Muscle layer of duodenum (tissue), 2 donors: ENCODE measurements around the gene CXADR.

Source experiments
- H3K27ac ChIP-seq: one replicate; pipeline ENCODE4 v1.7.0; 2013; ENCODE audit warnings: mild to moderate bottlenecking, low read length
- H3K27me3 ChIP-seq: one replicate; pipeline ENCODE4 v1.7.0; 2013; ENCODE audit warnings: low read depth, mild to moderate bottlenecking, control low read depth, low read length
- H3K36me3 ChIP-seq, 2 donors: one replicate each; pipeline ENCODE4 v1.7.0; 2013; ENCODE audit warnings: low read length in 2 of 2, control low read depth in 1 of 2, mild to moderate bottlenecking in 1 of 2; ENCODE audit not compliant: insufficient read depth in 2 of 2, control insufficient read depth in 1 of 2
- H3K4me1 ChIP-seq, 2 donors: one replicate each; pipeline ENCODE4 v1.7.0; 2013; ENCODE audit warnings: low read length in 2 of 2, mild to moderate bottlenecking in 2 of 2, control low read depth in 1 of 2, moderate library complexity in 1 of 2; ENCODE audit not compliant: insufficient read depth in 2 of 2, control insufficient read depth in 1 of 2
- H3K4me3 ChIP-seq, 2 donors: one replicate each; pipeline ENCODE4 v1.7.0; 2013; ENCODE audit warnings: low read length in 2 of 2, low read depth in 1 of 2, mild to moderate bottlenecking in 1 of 2
- H3K9me3 ChIP-seq, 2 donors: one replicate each; pipeline ENCODE4 v1.7.0; 2013; ENCODE audit warnings: low read length in 2 of 2, control low read depth in 1 of 2, mild to moderate bottlenecking in 1 of 2; ENCODE audit not compliant: control insufficient read depth in 1 of 2
- donor health status: healthy.

The CXADR gene

DNA sequence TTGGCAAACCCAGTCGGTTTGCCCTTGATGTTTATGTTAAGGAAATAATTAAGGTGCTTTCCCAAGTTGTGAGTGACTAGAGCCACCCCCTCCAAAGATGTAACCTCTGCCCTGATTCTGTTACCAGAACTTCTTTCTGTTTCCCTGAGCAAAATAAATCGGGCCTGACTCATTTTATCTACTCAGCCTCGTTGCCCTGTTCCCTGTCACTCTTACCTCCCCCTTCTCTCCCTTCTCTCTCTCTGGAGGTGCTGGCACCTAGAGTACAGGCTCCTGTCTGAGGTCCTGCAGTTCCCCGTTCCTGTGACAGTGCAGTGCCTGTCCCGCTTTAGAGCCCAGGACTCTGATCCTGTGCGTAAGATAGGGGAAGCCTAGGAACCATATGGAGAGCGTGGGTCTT lies 35.4 kb downstream of the CXADR start:
- Histone ChIP-seq H3K4me3 (no peak overlapping the region), H3K27ac (no peak overlapping the region), H3K4me1 (no peaks in the 10 kb centered on the region), H3K27me3 (no peaks in the 10 kb centered on the region), H3K9me3 (no peaks in the 10 kb centered on the region), H3K36me3 (no peaks in the 10 kb centered on the region)

DNA sequence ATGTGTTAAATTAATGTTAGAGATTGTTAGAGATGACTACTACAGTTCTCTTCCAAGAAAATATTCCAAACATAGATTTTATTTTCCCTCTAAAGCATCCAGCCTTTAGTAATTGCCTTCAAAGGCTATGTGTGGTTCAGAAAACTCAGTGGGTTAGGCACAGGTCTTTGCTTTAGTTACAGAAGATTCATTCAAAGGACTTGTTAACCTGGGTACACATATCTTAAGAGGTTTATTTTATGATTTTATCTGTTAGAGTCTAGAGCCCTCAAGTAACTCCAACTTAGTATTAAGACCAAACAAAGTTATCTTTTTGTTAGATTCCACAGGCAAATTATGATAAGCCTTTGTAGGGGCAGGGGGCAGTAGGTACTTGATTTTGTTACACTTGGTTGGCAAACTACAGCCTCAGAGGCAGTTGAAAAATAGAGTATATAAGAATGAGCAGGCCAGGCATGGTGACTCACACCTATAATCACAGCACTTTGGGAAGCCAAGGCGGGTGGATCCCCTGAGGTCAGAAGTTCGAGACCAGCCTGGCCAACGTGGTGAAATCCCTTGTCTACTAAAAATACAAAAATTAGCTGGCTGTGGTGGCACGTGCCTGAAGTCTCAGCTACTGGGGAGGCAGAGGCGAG lies 37.9 kb downstream of the CXADR start:
- no peak overlapping the region for H3K27ac ChIP-seq
- H3K27me3 ChIP-seq: no peaks in the 10 kb centered on the region
- no peaks in the 10 kb centered on the region for H3K36me3 ChIP-seq
- H3K4me3 ChIP-seq: no peak overlapping the region
- H3K4me1 ChIP-seq: no peaks in the 10 kb centered on the region
- H3K9me3 ChIP-seq: no peaks in the 10 kb centered on the region

DNA sequence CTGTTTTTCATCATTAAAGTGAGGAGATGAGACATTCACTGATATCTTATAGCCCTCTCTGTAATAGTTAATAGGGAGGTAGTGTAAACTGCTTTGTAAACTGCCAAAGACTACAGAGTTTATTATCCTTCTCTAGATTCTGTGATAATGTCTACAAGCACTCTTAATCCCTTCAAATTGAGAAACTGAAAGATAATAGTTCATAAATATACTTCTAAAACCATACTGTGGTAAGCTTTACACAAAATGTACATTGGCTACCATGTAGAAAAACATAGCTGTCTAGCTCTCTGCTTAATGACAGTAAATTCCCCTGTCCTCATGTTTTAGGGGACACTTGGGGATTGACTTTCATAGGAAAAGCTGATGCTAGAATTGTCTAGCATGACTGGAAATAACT lies 39.6 kb downstream of the CXADR start:
- Histone ChIP-seq H3K4me3 (no peak overlapping the region), H3K36me3 (no peaks in the 10 kb centered on the region), H3K4me1 (no peaks in the 10 kb centered on the region), H3K9me3 (no peaks in the 10 kb centered on the region), H3K27me3 (no peaks in the 10 kb centered on the region), H3K27ac (no peak overlapping the region)

DNA sequence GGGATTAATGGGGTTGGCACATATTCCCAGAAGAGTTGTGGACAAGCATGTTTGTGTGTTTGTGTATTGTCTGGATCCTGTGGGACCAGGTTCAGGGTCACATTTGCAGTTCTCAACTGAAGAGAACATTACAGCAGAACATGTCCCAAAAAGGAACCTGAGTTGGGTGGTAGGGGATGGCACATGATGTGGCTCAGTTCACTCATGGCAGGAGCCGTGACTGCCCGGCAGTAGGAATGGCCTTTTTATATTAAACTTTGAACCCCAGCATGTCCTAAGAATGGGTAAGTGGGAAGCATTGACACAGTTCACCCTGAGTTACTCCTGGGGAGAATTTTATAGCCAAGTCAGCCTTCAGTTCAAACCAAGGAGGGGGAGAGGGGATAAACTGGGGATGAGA lies 41.3 kb downstream of the CXADR start:
- Histone ChIP-seq H3K9me3 (no peaks in the 10 kb centered on the region), H3K27me3 (no peaks in the 10 kb centered on the region), H3K4me1 (no peaks in the 10 kb centered on the region), H3K4me3 (no peak overlapping the region), H3K36me3 (no peaks in the 10 kb centered on the region), H3K27ac (no peak overlapping the region)

DNA sequence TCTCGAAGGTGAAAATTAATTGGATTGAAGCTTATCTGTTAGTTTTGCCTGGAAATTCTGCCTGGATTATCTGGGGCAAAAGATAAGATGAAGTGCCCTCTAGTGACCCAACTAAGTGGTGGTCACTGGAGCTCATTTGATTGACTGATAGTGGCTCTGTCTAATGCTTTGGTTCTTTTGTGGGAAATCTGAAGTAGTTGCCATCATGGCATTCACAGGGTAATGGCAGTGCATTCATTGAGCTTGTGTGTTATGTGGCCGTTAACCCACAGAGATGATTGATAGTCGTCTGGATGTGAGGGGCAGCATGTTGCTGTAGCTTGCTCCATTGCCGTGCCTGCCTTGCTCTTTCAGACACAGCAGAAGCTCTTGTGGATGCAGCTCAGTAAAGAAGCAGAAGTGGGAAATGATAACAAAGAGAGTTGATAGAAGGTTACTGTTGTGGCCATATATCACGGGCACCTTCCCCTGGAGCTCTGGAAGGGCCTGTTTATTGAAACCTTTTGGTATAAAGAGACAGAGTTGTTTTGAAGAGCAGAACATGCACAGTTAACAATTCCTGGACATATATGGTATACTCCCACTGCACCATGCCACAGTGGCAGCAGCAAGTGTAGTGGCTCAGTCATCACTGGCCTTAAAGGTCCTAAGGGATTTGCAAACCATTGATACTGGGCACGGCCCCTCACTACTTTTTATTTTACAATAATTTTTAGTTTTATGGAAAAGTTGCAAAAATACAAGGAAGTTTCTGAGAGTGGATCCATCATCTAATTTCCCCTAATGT lies 42.0 kb downstream of the CXADR start:
- H3K9me3 ChIP-seq: no peaks in the 10 kb centered on the region
- H3K27ac ChIP-seq: no peak overlapping the region
- H3K4me1 ChIP-seq: no peaks in the 10 kb centered on the region
- H3K27me3 ChIP-seq: no peaks in the 10 kb centered on the region
- H3K36me3 ChIP-seq: no peaks in the 10 kb centered on the region
- H3K4me3 ChIP-seq: no peak overlapping the region

DNA sequence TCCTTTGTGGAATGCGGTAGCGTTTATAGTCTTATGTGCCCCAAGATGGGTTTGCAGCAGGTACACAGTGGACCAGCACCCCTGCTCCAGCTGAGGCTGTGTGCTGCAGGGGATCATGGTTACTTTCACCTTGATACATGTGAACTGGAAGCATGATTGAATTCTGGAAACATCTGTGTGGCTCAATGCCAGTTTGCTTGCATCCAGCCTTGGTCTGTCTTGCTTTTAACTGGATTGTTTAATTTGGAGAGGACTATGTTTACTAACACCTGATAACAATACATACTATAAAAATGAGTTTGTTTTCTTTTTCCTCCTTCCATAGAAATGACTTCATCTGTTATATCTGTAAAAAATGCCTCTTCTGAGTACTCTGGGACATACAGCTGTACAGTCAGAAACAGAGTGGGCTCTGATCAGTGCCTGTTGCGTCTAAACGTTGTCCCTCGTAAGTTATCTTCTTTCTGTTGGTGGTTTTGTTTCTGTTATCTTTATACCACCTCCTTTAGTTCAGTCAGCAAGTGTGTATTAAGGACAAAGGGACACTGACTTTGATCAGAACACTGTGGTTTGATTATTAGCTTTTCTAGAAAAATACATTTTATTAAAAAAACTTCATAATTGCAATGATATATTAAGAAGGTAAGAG lies 47.7 kb downstream of the CXADR start:
- Histone ChIP-seq H3K4me1 (no peaks in the 10 kb centered on the region), H3K36me3 (no peaks in the 10 kb centered on the region), H3K27me3 (no peaks in the 10 kb centered on the region), H3K9me3 (no peaks in the 10 kb centered on the region), H3K27ac (no peak overlapping the region), H3K4me3 (no peak overlapping the region)

DNA sequence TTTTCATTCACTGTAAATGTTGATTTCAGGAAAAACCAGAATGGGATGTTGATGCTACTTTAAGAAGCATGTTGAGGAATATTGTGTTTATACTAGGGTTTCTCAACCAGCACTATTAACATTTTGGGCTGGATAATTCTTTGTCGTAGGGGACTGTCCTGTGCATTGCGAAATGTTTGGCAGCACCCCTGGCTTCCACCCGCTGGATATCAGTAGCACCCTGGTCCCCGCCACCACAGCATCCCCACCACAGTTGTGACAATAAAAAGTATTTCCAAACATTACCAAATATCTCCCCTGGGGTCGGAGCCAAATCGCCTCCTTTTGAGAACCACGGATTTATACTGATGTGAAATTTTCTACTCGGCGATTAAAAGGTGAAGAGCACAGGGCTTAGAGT lies 57.9 kb downstream of the CXADR start:
- Histone ChIP-seq H3K9me3 (no peaks in the 10 kb centered on the region), H3K4me1 (no peaks in the 10 kb centered on the region), H3K36me3 (no peaks in the 10 kb centered on the region)

DNA sequence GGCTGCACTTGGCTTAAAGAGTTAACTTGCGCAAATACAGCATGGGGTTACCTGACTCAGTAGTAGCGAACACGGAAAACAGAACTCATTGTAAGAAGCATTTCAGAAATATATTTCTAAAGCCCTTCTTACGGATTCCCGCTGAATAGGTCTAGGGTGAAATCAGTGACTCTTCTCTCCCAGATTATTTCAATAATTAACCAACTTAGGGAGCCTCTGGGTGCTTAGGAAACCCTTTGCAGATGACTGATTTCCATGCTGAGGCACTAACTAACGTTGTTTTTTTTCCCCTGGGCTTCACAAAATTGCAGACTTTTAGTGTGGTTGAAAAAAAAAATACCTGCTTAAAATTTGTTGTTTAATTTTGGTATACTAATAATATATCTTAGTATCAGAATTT lies 59.6 kb downstream of the CXADR start:
- no peaks in the 10 kb centered on the region for H3K27me3 ChIP-seq
- no peaks in the 10 kb centered on the region for H3K4me1 ChIP-seq

More for the DNA sequence above, 57.9 kb downstream of the CXADR start:
- no peak overlapping the region for H3K27ac ChIP-seq
- H3K27me3 ChIP-seq: no peaks in the 10 kb centered on the region
- no peak overlapping the region for H3K4me3 ChIP-seq

DNA sequence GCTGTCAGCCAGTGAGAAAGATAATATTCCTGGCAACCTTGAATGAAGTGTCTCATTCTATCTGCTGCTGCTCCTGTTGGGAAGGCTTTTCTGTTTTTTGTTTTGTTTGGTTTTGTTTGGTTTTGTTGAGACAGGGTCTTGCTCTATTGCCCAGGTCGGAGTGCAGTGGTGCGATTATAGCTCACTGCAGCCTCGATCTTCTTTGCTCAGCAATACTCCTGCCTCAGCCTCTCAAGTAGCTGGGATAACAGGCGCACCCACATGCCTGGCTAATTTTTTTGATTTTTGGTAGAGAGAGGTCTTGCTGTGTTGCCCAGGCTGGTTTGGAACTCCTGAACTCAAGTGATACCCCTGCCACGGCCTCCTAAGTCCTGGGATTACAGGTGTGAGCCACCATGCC lies 62.2 kb downstream of the CXADR start:
- no peak overlapping the region for H3K27ac ChIP-seq
- no peaks in the 10 kb centered on the region for H3K27me3 ChIP-seq
- H3K9me3 ChIP-seq: no peaks in the 10 kb centered on the region
- H3K36me3 ChIP-seq: no peaks in the 10 kb centered on the region
- H3K4me3 ChIP-seq: no peak overlapping the region
- H3K4me1 ChIP-seq: no peaks in the 10 kb centered on the region

More for the DNA sequence above, 59.6 kb downstream of the CXADR start:
- H3K9me3 ChIP-seq: no peaks in the 10 kb centered on the region
- no peak overlapping the region for H3K27ac ChIP-seq
- no peaks in the 10 kb centered on the region for H3K36me3 ChIP-seq
- no peak overlapping the region for H3K4me3 ChIP-seq

DNA sequence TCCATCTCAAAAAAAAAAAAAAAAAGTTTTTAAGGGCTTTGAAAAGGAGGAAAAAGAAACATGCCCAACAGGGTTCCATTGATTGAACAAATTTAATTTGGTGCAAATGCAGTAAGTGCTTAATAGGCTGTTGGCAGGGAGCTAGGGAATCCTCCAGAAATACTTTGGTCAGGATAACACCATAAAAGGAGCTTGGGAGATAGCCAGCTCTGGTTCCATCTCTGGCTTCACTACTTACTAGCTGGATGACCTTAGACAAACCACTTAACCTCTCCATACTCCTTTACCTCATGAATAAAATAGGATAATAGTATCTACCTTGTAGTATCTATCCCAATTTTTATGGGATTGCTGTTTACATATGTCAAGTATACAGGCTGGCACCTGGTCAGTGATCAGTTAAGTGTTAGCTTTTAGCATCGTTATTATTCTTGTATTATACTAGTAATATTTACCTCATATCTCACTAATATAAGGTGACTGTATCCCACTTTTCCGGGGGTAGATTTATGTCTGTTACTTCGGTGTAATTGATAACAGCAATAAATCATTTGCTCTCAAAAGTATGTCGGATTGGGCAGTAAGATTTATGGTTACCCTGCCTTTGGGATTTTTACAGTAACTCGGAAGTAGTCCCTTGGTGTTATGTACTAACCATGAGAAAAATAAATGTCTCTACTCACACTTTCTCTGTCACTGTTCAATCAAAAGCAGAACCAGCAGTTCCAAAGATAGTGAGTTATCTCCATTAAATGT lies 63.4 kb downstream of the CXADR start:
- H3K27me3 ChIP-seq: no peaks in the 10 kb centered on the region
- H3K4me3 ChIP-seq: no peak overlapping the region
- H3K4me1 ChIP-seq: no peaks in the 10 kb centered on the region
- H3K9me3 ChIP-seq: no peaks in the 10 kb centered on the region
- no peaks in the 10 kb centered on the region for H3K36me3 ChIP-seq
- no peak overlapping the region for H3K27ac ChIP-seq

DNA sequence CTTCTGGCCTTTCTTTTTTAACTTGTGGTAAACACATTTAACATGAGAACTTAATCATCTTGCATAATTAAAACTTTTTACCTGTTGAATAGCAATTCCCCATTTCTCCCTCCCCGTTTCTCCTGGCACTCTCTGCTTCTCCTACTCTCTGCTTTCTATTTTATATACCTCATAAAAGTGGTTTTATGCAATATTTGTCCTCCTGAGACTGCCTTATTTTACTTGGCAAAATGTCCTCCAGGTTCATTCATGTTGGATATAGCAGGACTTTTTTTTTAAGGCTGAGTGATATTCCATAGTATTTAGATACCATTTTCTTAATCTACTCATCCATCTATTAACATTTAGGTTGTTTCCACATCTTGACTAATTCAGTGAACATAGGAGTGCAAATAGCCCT lies 64.9 kb downstream of the CXADR start:
- H3K4me1 ChIP-seq: no peaks in the 10 kb centered on the region
- H3K27me3 ChIP-seq: no peaks in the 10 kb centered on the region
- no peak overlapping the region for H3K4me3 ChIP-seq
- H3K27ac ChIP-seq: no peak overlapping the region
- H3K36me3 ChIP-seq: no peaks in the 10 kb centered on the region
- H3K9me3 ChIP-seq: no peaks in the 10 kb centered on the region
